HFF-Myc (cell line): Measurements from ENCODE around the gene SRGAP1.

Source experiments
- DNase-seq: peaks from one replicate; pipeline ENCODE4 v3.0.0-alpha.2; 2011; ENCODE audit warnings: low read depth; ENCODE audit errors: extremely low read depth
- H3K4me3 ChIP-seq: replicated peaks from 2 replicates; pipeline ENCODE4 v1.5.1; 2011; ENCODE audit warnings: low read depth, mild to moderate bottlenecking, control low read depth, low read length
- TF ChIP-seq, protein P1 (sequence below): IDR thresholded peaks from 2 replicates; pipeline ENCODE4 v1.5.1; 2012; ENCODE audit warnings: mild to moderate bottlenecking, low read depth, low read length, control low read depth; ENCODE audit errors: missing control alignments

Gene SRGAP1

GRCh38 chr12:63894132-63894531, 49.6 kb downstream of the SRGAP1 start:
- no peak overlapping the region for H3K4me3 ChIP-seq
- TF ChIP-seq, protein P1, sequence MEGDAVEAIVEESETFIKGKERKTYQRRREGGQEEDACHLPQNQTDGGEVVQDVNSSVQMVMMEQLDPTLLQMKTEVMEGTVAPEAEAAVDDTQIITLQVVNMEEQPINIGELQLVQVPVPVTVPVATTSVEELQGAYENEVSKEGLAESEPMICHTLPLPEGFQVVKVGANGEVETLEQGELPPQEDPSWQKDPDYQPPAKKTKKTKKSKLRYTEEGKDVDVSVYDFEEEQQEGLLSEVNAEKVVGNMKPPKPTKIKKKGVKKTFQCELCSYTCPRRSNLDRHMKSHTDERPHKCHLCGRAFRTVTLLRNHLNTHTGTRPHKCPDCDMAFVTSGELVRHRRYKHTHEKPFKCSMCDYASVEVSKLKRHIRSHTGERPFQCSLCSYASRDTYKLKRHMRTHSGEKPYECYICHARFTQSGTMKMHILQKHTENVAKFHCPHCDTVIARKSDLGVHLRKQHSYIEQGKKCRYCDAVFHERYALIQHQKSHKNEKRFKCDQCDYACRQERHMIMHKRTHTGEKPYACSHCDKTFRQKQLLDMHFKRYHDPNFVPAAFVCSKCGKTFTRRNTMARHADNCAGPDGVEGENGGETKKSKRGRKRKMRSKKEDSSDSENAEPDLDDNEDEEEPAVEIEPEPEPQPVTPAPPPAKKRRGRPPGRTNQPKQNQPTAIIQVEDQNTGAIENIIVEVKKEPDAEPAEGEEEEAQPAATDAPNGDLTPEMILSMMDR, result no peak
- no peak for DNase-seq

DNA sequence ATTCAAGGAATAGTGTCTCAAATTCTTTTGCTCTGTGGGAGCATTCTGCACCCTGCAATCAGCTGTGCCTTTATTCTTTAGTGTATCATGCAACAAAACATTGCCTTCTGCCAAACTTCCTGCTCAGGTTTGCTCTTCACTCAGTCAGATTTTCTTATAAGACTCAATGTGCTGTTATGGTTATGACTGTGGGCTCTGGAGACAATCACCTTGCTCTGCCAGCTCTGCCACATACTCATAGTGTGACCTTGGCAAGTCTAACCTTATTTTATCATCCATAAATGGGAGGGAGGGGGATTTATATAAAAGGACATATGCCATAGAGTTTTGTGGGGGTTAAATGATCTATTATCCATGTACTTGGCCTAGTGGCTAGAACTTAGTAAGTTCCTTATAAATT, 51.3 kb downstream of the SRGAP1 start:
- H3K4me3 ChIP-seq, result no peak overlapping the region
- TF ChIP-seq, protein P1, result no peak
- DNase-seq, result no peak

GRCh38 chr12:63897931-63898330, 53.4 kb downstream of the SRGAP1 start:
- DNase-seq, result no peak
- TF ChIP-seq, protein P1, result no peak
- H3K4me3 ChIP-seq, result no peak overlapping the region

DNA sequence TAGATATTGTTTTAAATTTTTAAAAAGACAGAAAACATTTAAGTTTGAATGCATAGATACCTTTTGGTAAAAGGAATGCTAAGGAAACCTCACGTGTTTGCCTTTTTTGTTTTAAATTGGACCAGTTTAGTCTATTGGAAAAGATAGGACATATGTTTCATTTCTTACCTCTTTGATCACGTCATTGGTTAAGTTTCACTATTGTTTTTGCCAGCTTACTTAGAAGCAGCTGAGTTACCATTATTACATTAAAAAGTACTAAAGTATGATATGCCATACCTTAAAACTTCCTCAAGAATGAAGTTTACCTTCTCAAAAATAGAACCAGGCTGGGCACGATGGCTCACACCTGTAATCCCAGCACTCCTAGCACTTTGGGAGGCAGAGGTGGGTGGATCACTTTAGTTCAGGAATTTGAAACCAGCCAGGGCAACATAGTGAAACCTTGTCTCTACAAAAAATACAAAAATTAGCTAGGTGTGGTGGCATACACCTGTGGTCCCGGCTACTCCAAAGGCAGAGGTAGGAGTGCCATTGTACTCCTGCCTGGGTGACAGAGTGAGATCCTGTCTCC, 54.4 kb downstream of the SRGAP1 start:
- TF ChIP-seq, protein P1, result no peak
- H3K4me3 ChIP-seq, result no peak overlapping the region

DNA sequence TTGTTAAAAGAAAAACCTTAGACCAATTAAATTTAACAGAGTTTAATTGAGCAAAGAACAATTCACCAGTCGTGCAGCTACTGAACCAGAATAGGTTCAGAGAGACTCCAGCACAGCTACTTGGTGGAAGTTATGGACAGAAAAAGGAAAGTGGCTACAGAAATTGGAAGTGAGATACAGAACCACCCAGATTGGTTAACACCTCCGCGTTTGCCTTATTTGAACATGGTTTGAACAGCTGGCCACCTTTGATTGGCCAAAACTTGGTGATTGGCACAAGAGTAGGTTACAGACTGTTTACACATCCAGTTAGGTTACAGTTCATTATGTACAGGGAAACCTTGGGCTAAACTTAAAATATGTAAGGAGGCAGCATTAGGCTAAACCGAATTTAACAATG, 54.9 kb downstream of the SRGAP1 start:
- no peak overlapping the region for H3K4me3 ChIP-seq
- TF ChIP-seq, protein P1, result no peak

More for the DNA sequence above, 54.4 kb downstream of the SRGAP1 start:
- DNase-seq, result no peak

GRCh38 chr12:63900922-63901793, 56.7 kb downstream of the SRGAP1 start:
- no peak for DNase-seq
- TF ChIP-seq, protein P1, result no peak
- H3K4me3 ChIP-seq, result no peak overlapping the region

More for the DNA sequence above, 54.9 kb downstream of the SRGAP1 start:
- no peak for DNase-seq
